HepG2 (cell line): ENCODE data around the gene SCGB1D4. TPM values are rescaled to one million over a fixed set of nuclear protein-coding genes. Genes with fewer than 3 reads are reported as not detected.
"Not testable (repeated sequence)": the region's sequence is repeated elsewhere in the genome, so short reads cannot be mapped to it uniquely, and the experiment has no call there.

Source experiments
- ATAC-seq: fragments of 200-7000 bp; cut with Tn5 transposase; 3 replicates; pipeline ENCODE4 v1.9.1; 2020; ENCODE audit warnings: mild to moderate bottlenecking, moderate library complexity
- BruUV-seq: library from RNA; stranded (reverse); fragments of 400-500 nt; replicated peaks from 2 replicates; lab custom pipeline; 2021; lab: Mats Ljungman, UMichigan
- CTCF ChIA-PET: fragments of 300-600 bp; formaldehyde crosslinking; extraction: SDS; loops from one replicate; lab custom pipeline; 2021; ENCODE audit warnings: low total read pairs, inconsistent platforms, low intra/inter-chr PET ratio; lab: Yijun Ruan, JAX
- POLR2A ChIA-PET: fragments of 350-600 bp; sonication (Branson Sonifier 250); formaldehyde crosslinking; loops from one replicate; lab custom pipeline; 2020; ENCODE audit warnings: antibody characterized with exemption, inconsistent platforms; lab: Yijun Ruan, JAX
- DNase-seq: peaks from one replicate; pipeline ENCODE4 v3.0.0-alpha.2; 2015; ENCODE audit warnings: low spot score
- FAIRE-seq: peaks from 3 replicates; lab custom pipeline; 2011; peaks lifted over from hg19 to GRCh38; lab: Jason Lieb, UNC
- H2AFZ ChIP-seq: one replicate; pipeline ENCODE4 v1.6.1; 2011; ENCODE audit warnings: low read length, inconsistent platforms
- H3K27ac ChIP-seq: fragments of 300-600 bp; 3 replicates; pipeline ENCODE4 v1.8.0; 2011; ENCODE audit warnings: mixed run types, mild to moderate bottlenecking, mixed read lengths, low read length, inconsistent platforms; ENCODE audit not compliant: insufficient read depth; ENCODE audit errors: extremely low read length
- H3K27me3 ChIP-seq, 2 experiments: fragments of 200-600 bp in 1 of 2; 2 replicates in 1 of 2; 3 replicates in 1 of 2; pipeline versions ENCODE4 v1.6.0 to v1.8.0; 2011; ENCODE audit warnings: low read length in 2 of 2, mild to moderate bottlenecking in 2 of 2, moderate library complexity in 2 of 2, inconsistent platforms in 1 of 2; ENCODE audit not compliant: insufficient read depth in 2 of 2, control insufficient read depth in 1 of 2
- H3K36me3 ChIP-seq, 2 experiments: fragments of 200-600 bp in 1 of 2; replicated peaks in 1 of 2; 2 replicates in 1 of 2; 3 replicates in 1 of 2; pipeline versions ENCODE4 v1.5.1 to v1.8.0; 2011; ENCODE audit warnings: low read length in 2 of 2, inconsistent platforms in 1 of 2; ENCODE audit not compliant: insufficient read depth in 2 of 2, control insufficient read depth in 1 of 2
- H3K4me1 ChIP-seq: 2 replicates; pipeline ENCODE4 v1.5.1; 2012; ENCODE audit warnings: low read length, inconsistent platforms; ENCODE audit not compliant: insufficient read depth
- H3K4me2 ChIP-seq: 2 replicates; pipeline ENCODE4 v1.6.0; 2011; ENCODE audit warnings: low read depth, low read length, inconsistent platforms
- H3K4me3 ChIP-seq, 3 experiments: fragments of 200-600 bp in 1 of 3; sonication (generic), shearing (Covaris generic) in 1 of 3; replicated peaks in 1 of 3; 2 replicates each; pipeline ENCODE4 v1.5.1; 2011 to 2016; ENCODE audit warnings: low read length in 3 of 3, inconsistent platforms in 2 of 3, low read depth in 2 of 3, mild to moderate bottlenecking in 2 of 3, control low read depth in 1 of 3, mixed read lengths in 1 of 3; ENCODE audit not compliant: insufficient read depth in 1 of 3
- H3K79me2 ChIP-seq: one replicate; pipeline ENCODE4 v1.6.1; 2011; ENCODE audit warnings: low read length, inconsistent platforms; ENCODE audit not compliant: insufficient read depth
- H3K9ac ChIP-seq: 2 replicates; pipeline ENCODE4 v1.6.0; 2011; ENCODE audit warnings: mild to moderate bottlenecking, low read depth, low read length, inconsistent platforms; ENCODE audit not compliant: insufficient read depth
- H3K9me3 ChIP-seq: 2 replicates; pipeline ENCODE4 v1.5.1; 2012; ENCODE audit warnings: mild to moderate bottlenecking, low read length
- H4K20me1 ChIP-seq: 2 replicates; pipeline ENCODE4 v1.6.0; 2011; ENCODE audit warnings: inconsistent platforms, mild to moderate bottlenecking, low read length, moderate library complexity; ENCODE audit not compliant: insufficient read depth
- CREB1 ChIP-seq, 2 experiments: fragments of 450-650 bp in 1 of 2; IDR thresholded peaks; 2 replicates each; pipeline ENCODE4 v1.6.1; 2016 to 2017; ENCODE audit warnings: control low read depth in 1 of 2, mild to moderate bottlenecking in 1 of 2, missing compliant biosample characterization in 1 of 2, missing genetic modification characterization in 1 of 2
- WGBS: methylation state at CpG from one replicate; pipeline ENCODE4 v1.1.6; 2017; ENCODE audit warnings: low lambda C conversion rate; 5-methylcytosine and 5-hydroxymethylcytosine counted together
- in situ Hi-C: cut with HindIII; loops from 2 replicates; pipeline ENCODE4 v1.10.0; 2017; ENCODE audit warnings: low pct_unique_long_range_greater_than_20kb; ENCODE audit not compliant: extremely low pct_ligation_motif_present
- intact Hi-C: fragments of 100-400 bp; cut with micrococcal nuclease; formaldehyde crosslinking; loops from one replicate; pipeline ENCODE4 v1.10.0; 2022; ENCODE audit not compliant: unreplicated experiment
- polyA plus RNA-seq, 8 experiments: library from polyadenylated mRNA; depleted of rRNA in 3 of 8; stranded (reverse) in 7 of 8; unstranded in 1 of 8; fragments of >200 nt; fragmentation: Illumina TruSeq in 4 of 8; extraction: Trizol in 4 of 8; gene quantifications; 2 replicates each; pipeline versions ENCODE4 v1.2.1 to v1.2.3, GENCODE V29; 2011 to 2016; ENCODE audit warnings: low read depth in 4 of 8, missing spikeins in 1 of 8, mixed read lengths in 1 of 8; ENCODE audit not compliant: insufficient read depth in 1 of 8
- total RNA-seq, 5 experiments: library from RNA; depleted of rRNA; stranded (reverse); fragments of >200 nt; fragmentation: Illumina TruSeq; extraction: Trizol; gene quantifications; 2 replicates each; pipeline ENCODE4 v1.2.3, GENCODE V29; 2016; ENCODE audit warnings: low read depth in 1 of 5
- TF ChIP-seq, protein P1 (sequence below): sonication (generic); formaldehyde crosslinking; IDR thresholded peaks from 2 replicates; pipeline ENCODE4 v1.5.0; 2020; ENCODE audit warnings: missing genetic modification reagents

The SCGB1D4 gene
- total and polyA plus RNA-seq, 2 of the 13 experiments (the other 11 are each of a cell fraction or from before 2014, with no cell fraction given), result not detected

DNA sequence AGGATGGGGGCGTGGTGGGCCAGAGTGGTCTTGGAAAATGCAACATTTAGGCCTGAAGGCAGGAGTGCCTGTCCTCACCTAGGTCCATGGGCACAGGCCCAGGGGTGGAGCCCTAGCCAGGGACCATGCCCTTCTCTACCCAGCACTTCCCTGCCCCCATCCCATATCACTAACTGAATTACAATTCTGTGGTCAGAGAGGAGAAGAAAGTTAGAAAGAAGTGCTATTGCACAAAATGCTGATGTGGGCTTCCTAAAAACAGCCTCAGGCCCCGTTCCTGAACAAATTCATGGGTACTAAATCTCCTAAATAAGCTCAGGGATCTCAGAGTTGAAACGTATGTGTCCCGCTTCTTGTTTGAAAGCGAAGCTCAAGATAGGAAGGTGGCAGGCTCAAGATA lies 34.9 kb upstream of the SCGB1D4 start (continued):
- TF ChIP-seq, protein P1, sequence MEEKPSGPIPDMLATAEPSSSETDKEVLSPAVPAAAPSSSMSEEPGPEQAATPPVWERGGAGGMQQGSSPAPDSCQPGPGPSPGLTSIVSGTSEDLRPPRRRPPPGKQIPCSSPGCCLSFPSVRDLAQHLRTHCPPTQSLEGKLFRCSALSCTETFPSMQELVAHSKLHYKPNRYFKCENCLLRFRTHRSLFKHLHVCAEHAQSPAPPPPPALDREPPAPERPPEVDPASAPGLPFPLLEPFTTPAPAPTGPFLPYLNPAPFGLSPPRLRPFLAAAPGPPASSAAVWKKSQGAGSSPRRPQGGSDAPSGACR (CRISPR knock-in tag), result no peak

DNA sequence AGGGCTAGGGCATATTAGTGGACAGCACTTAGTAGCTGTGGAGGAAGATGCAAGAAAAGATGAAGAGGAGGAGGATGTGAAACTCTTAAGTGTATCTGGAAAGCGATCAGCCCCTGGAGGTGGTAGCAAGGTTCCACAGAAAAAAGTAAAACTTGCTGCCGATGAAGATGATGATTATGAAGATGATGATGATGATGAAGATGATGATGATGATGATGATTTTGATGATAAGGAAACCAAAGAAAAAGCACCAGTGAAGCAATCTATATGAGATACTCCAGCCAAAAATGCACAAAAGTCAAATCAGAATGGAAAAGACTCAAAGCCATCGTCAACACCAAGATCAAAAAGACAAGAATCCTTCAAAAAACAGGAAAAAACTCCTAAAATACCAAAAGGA lies 32.4 kb upstream of the SCGB1D4 start:
- intact Hi-C loops; FAIRE-seq; H3K9me3 ChIP-seq; CTCF ChIA-PET; H3K79me2 ChIP-seq; H2AFZ ChIP-seq; H3K36me3 ChIP-seq; in situ Hi-C loops; H3K4me2 ChIP-seq; BruUV-seq; POLR2A ChIA-PET; ATAC-seq; H3K4me3 ChIP-seq; H3K27ac ChIP-seq; DNase-seq; H3K9ac ChIP-seq; H4K20me1 ChIP-seq; TF ChIP-seq CREB1 (CRISPR knock-in tag; IDR thresholded peaks at IDR 0.05): not testable (repeated sequence)
- peak; percentile 65 for TF ChIP-seq CREB1 (IDR thresholded peaks at IDR 0.05)
- peaks cover 28% of the 10 kb centered on the region for H3K4me1 ChIP-seq
- H3K27me3 ChIP-seq, result peaks cover 4 to 46% of the 10 kb centered on the region in 2 experiments; a peak in 2 of 5 replicates
- 20% methylated on average over 3 of the region's 3 CpGs for WGBS

DNA sequence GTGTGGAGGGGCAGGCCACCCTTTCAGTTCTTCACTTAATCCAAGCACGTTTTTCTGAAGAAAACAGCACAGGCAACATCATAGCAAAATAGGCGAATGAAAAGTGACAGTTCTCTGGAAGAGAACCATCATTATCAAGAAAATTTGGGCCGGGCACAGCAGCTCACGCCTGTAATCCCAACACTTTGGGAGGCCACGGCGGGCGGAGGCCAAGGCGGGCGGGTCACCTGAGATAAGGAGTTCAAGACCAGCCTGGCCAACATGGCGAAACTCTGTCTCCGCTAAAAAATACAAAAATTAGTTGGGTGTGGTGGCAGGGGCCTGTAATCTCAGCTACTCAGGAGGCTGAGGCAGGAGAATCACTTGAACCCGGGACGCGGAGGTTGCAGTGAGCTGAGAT lies 28.7 kb upstream of the SCGB1D4 start:
- FAIRE-seq, POLR2A ChIA-PET, H3K79me2 ChIP-seq, CTCF ChIA-PET, H3K36me3 ChIP-seq, in situ Hi-C loops, H4K20me1 ChIP-seq, intact Hi-C loops, DNase-seq, BruUV-seq, H3K4me2 ChIP-seq, H2AFZ ChIP-seq, H3K9me3 ChIP-seq, ATAC-seq, H3K4me3 ChIP-seq, H3K9ac ChIP-seq, H3K27ac ChIP-seq: not testable (repeated sequence)
- Histone ChIP-seq H3K4me1 (peaks cover 32% of the 10 kb centered on the region), H3K27me3 (peaks cover 0 to 19% of the 10 kb centered on the region in 2 experiments; a peak in 2 of 5 replicates)
- WGBS, result 74% methylated on average over 14 of the region's 14 CpGs
